ENCODE data around the gene KERA.

DNA sequence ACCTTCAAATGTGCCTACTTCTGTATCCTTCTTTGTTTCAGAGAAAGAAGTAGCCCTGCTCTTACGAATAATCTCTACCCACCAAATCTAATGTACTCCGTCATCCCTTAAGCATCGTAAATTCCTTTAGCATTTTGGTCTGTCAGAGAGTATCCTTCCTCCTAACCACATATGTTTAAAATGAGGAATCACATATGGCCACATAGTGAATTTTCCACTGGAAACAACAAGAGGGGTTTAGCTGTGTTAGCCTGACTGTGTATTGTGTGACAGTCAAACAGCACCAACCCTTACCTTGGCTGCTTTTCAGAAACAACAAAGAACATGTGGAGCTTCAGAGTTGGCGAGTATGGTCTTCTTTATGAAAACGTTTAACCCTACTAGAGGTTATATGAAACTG is 48.0 kb upstream of the KERA start:
- TF ChIP-seq, protein P1, sequence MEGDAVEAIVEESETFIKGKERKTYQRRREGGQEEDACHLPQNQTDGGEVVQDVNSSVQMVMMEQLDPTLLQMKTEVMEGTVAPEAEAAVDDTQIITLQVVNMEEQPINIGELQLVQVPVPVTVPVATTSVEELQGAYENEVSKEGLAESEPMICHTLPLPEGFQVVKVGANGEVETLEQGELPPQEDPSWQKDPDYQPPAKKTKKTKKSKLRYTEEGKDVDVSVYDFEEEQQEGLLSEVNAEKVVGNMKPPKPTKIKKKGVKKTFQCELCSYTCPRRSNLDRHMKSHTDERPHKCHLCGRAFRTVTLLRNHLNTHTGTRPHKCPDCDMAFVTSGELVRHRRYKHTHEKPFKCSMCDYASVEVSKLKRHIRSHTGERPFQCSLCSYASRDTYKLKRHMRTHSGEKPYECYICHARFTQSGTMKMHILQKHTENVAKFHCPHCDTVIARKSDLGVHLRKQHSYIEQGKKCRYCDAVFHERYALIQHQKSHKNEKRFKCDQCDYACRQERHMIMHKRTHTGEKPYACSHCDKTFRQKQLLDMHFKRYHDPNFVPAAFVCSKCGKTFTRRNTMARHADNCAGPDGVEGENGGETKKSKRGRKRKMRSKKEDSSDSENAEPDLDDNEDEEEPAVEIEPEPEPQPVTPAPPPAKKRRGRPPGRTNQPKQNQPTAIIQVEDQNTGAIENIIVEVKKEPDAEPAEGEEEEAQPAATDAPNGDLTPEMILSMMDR (IDR thresholded peaks at IDR 0.05) = no peak
- no peak for TF ChIP-seq EZH2 (IDR thresholded peaks at IDR 0.05; ENCODE audit: borderline replicate concordance, insufficient read depth, low read depth, low read length, poor library complexity, severe bottlenecking)
